H7 (cell line): Measurements from ENCODE around the gene GABRB1. TPM values are rescaled to one million over a fixed set of nuclear protein-coding genes. Genes with fewer than 3 reads are reported as not detected.

Source experiments
- DNase-seq: peaks from one replicate; pipeline ENCODE4 v3.0.0; 2012
- H3K27me3 ChIP-seq: 2 replicates; pipeline ENCODE4 v1.6.0; 2011; ENCODE audit warnings: mild to moderate bottlenecking, low read length; ENCODE audit not compliant: control insufficient read depth, insufficient read depth
- H3K36me3 ChIP-seq: replicated peaks from 2 replicates; pipeline ENCODE4 v1.5.1; 2011; ENCODE audit warnings: low read length; ENCODE audit not compliant: control insufficient read depth, insufficient read depth
- H3K4me3 ChIP-seq: 2 replicates; pipeline ENCODE4 v1.5.1; 2011; ENCODE audit warnings: low read depth, mild to moderate bottlenecking, control low read depth, low read length, moderate library complexity; ENCODE audit not compliant: insufficient read depth
- total RNA-seq: library from RNA; depleted of rRNA; stranded (reverse); fragments of >200 nt; shearing (Covaris generic); gene quantifications from 2 replicates; pipeline ENCODE4 v1.2.3, GENCODE V29; 2014

GABRB1 gene
- total RNA-seq, 1 experiment from 2014 or later, result 0.31 TPM

- Histone ChIP-seq H3K27me3 (no peaks in the 10 kb centered on the region), H3K4me3 (no peak overlapping the region), H3K36me3 (no peaks in the 10 kb centered on the region)
- no peak for DNase-seq
Measured at GRCh38 chr4:47068986-47069385, 37.6 kb downstream of the GABRB1 start.

DNA sequence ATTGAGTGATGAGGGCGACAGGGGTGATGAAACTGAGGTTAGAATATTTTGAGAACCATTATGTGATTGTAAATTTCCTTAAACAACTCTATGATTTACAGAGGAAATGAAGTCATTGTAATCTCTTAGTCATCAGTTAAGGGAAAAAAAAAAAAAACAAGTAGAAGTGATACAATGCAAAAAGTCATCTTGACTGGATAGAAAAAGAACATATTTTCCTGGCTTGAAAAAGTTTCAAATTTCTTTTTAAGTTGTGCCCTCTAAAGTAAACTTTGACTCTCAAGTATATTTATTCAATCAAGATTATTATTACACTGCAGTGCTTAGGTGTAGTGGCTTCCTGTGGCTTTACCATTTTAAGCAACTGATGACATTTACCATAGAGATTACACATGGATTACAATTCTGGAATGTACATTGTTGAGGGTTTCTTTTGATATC lies 40.6 kb downstream of the GABRB1 start:
- no peak overlapping the region for H3K4me3 ChIP-seq
- no peaks in the 10 kb centered on the region for H3K27me3 ChIP-seq
- no peaks in the 10 kb centered on the region for H3K36me3 ChIP-seq
- no peak for DNase-seq

GRCh38 chr4:47073647-47074046 lies 42.3 kb downstream of the GABRB1 start:
- Histone ChIP-seq H3K27me3 (no peaks in the 10 kb centered on the region), H3K36me3 (no peaks in the 10 kb centered on the region), H3K4me3 (no peak overlapping the region)
- DNase-seq, result no peak

DNA sequence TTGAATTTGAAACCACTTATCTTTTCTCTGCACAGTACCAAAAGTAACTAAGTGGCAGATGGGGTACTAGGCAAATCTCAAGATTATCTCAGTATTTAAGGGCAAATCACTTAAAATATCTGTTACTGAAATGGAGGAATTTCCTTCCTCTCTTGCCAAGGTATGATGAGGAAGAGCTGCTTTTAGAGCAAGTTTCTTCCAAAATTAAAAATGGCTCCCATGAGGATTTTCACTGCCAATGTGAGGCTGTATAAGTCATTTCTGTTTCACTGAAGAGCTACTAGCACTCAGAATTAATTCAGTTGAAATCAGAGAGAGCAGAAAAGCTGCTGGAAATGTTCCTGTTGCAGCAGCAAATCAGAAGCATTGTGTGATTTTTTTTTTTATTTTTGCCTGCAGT lies 43.4 kb downstream of the GABRB1 start:
- Histone ChIP-seq H3K27me3 (no peaks in the 10 kb centered on the region), H3K36me3 (no peaks in the 10 kb centered on the region), H3K4me3 (no peak overlapping the region)
- DNase-seq, result no peak

- Histone ChIP-seq H3K27me3 (no peaks in the 10 kb centered on the region), H3K4me3 (no peak overlapping the region), H3K36me3 (no peaks in the 10 kb centered on the region)
- no peak for DNase-seq
Measured at GRCh38 chr4:47075262-47075661, 43.9 kb downstream of the GABRB1 start.

GRCh38 chr4:47075919-47076318 lies 44.6 kb downstream of the GABRB1 start:
- no peaks in the 10 kb centered on the region for H3K27me3 ChIP-seq
- H3K4me3 ChIP-seq, result no peak overlapping the region
- no peaks in the 10 kb centered on the region for H3K36me3 ChIP-seq
- DNase-seq, result no peak

DNA sequence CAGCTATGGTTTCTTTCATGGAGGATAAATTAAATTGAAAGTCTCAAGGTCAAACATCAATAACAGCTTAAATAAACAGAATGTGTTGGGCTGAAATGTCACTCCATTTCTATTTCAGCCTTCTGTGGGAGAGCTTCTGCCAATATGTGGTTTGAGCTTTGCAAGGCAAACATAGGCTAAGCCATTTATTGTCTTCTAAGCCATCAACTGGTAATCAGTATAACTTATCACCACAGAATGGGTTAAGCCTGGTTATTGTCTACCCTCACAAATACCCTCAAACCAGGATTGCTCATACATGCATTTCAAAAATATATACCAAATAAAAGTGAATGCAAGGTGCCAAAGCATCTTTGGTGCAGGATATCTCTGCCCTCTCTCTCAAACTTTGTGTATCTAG lies 52.7 kb downstream of the GABRB1 start:
- no peak for DNase-seq
- no peaks in the 10 kb centered on the region for H3K27me3 ChIP-seq
- H3K4me3 ChIP-seq, result no peak overlapping the region

GRCh38 chr4:47084795-47085194 lies 53.4 kb downstream of the GABRB1 start:
- Histone ChIP-seq H3K4me3 (no peak overlapping the region), H3K27me3 (no peaks in the 10 kb centered on the region), H3K36me3 (no peaks in the 10 kb centered on the region)
- no peak for DNase-seq

More for the DNA sequence above, 52.7 kb downstream of the GABRB1 start:
- H3K36me3 ChIP-seq, result no peaks in the 10 kb centered on the region

- H3K36me3 ChIP-seq, result no peaks in the 10 kb centered on the region
- H3K27me3 ChIP-seq, result no peaks in the 10 kb centered on the region
- H3K4me3 ChIP-seq, result no peak overlapping the region
- DNase-seq, result no peak
Measured at GRCh38 chr4:47088298-47088697, 56.9 kb downstream of the GABRB1 start.

- H3K4me3 ChIP-seq, result no peak overlapping the region
- DNase-seq, result no peak
- no peaks in the 10 kb centered on the region for H3K27me3 ChIP-seq
- no peaks in the 10 kb centered on the region for H3K36me3 ChIP-seq
Measured at GRCh38 chr4:47095884-47096283, 64.5 kb downstream of the GABRB1 start.

DNA sequence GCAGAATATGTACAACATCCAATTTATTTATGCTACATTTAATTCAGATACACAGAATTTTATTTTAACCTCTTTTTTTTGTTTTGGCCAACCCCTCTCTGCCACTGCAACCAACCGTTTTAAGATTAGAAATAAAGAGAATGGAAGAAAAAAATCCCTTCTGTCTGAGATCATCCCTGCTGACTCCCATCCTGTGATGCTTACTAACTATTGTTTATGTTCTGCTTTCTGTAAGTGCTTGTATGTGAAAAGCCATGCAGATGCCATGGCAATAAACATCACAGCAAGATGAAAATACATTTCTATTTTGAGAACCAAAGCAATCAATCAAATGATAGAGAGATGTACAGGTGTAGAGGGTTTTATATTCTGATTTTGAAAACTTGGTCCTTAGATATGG lies 70.1 kb downstream of the GABRB1 start:
- no peaks in the 10 kb centered on the region for H3K36me3 ChIP-seq
- no peak overlapping the region for H3K4me3 ChIP-seq
- H3K27me3 ChIP-seq, result no peaks in the 10 kb centered on the region
- no peak for DNase-seq

DNA sequence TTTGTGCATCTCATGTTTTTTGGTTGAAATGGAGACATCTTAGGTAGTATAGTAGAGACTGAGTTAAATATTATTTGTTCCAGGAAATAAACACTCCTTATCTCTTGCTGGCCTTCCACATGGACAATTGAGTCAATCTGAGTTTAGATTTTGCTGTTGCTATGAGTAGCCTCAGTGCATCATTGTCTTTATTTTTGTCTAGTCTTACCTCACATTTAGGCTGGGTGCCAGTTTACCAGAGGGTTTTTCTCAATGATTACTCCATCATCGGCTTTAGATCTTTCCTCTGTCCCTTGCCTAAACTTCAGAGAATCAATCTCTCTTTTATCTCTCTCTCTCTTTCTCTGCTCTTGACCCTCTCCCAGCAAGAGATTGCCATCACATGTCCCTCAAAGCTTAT lies 73.6 kb downstream of the GABRB1 start:
- DNase-seq, result no peak
- no peaks in the 10 kb centered on the region for H3K36me3 ChIP-seq
- H3K4me3 ChIP-seq, result no peak overlapping the region
- no peaks in the 10 kb centered on the region for H3K27me3 ChIP-seq

DNA sequence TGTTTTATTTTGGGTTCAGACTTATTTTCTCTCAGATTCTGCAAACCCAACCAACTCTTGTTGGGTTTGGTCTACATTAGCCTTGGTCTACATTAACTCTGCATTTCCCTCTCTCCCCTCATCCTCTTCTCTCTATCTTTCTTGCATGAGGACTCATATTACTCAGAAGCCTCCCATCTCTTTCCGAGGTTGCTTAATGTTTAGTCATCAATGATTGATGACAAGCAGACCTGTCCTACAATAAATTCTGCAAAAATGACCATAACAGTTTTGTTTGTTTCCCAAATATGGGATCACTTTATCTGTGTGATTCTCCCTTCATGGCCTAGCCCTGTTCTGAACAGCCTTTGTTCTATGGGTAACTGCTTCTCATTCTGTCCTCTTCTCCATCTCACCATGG lies 75.2 kb downstream of the GABRB1 start:
- no peak overlapping the region for H3K4me3 ChIP-seq
- H3K36me3 ChIP-seq, result no peaks in the 10 kb centered on the region
- H3K27me3 ChIP-seq, result no peaks in the 10 kb centered on the region
- DNase-seq, result no peak

DNA sequence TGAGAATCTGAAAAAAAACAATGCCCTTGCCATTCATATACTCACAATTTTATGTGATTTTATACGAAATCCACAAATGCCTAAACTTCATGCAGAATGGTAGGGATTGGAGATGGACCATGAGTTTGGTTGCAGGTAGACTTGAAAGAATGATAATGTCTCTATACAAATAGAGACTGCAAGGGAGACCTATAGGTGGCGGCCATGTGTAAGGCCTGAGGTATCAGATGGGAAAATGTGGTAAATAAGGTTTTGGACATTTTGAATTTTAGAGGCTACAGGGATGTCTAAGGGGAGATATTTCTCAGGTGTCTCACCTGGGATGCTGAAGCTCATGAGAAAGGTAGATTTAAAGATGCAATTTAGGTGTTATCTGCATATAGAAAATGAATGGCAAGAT lies 78.0 kb downstream of the GABRB1 start:
- DNase-seq, result no peak
- Histone ChIP-seq H3K4me3 (no peak overlapping the region), H3K36me3 (no peaks in the 10 kb centered on the region), H3K27me3 (no peaks in the 10 kb centered on the region)

DNA sequence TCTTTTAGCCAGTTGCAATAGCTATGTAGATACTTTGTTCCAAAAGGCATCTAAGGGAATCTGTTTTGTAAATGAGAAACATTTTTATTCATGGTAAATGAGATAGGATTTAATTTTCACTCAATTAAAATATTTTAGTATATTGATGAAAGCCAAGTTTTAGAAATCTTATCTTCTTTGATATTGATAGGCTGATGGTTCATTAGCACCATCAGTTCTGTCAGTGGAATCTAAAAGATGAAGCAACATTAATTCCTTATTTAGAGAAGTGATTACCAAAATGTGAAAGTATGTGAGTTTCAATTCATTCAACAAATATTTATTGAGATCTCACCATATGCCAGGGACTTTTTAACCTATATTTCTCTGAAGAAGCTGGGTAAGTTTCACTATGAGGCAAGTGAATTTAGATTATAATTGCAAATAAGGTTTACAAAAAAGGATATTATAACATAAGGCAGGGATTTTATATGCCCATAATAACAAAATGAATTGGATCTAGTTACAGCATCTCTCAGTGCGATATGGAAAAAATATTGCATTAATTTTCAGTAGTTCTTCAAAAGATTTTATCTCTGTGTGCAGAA lies 79.3 kb downstream of the GABRB1 start:
- H3K4me3 ChIP-seq, result no peak overlapping the region
- no peaks in the 10 kb centered on the region for H3K27me3 ChIP-seq
- no peak for DNase-seq
- H3K36me3 ChIP-seq, result no peaks in the 10 kb centered on the region
